Measurements from ENCODE around the gene RBKS. TPM values are rescaled to one million over a fixed set of nuclear protein-coding genes. Genes with fewer than 3 reads are reported as not detected.

Gene RBKS
- polyA plus RNA-seq, 1 of the 3 experiments (the other 2 are of a cell fraction), result 7.4 TPM

GRCh38 chr2:27921880-27922547 is 31.8 kb upstream of the RBKS start:
- no peak for DNase-seq
- peaks cover 12% of the 10 kb centered on the region for H3F3A ChIP-seq (replicated peaks; ENCODE audit: insufficient read depth)
- no peak overlapping the region for H3K4me3 ChIP-seq (ENCODE audit: low read depth in 2 of 2, low read length in 1 of 2)
- no peak overlapping the region for H2AFZ ChIP-seq (ENCODE audit: low read depth)
- no peaks in the 10 kb centered on the region for H3K27me3 ChIP-seq (ENCODE audit: insufficient read depth)
- no peaks in the 10 kb centered on the region for H3K9me2 ChIP-seq
- CTCF ChIA-PET, result no interaction called here
- H3K4me2 ChIP-seq, result no peak overlapping the region
- H3K36me3 ChIP-seq (replicated peaks in 1 of 2; ENCODE audit: control insufficient read depth in 1 of 2, insufficient read depth in 2 of 2, low read length in 1 of 2), result peaks cover 0 to 2% of the 10 kb centered on the region in 2 experiments
- 82% methylated on average over 6 of the region's 6 CpGs for WGBS (ENCODE audit: low lambda C conversion rate)
- no peaks in the 10 kb centered on the region for H4K20me1 ChIP-seq (ENCODE audit: insufficient read depth)
- no peaks in the 10 kb centered on the region for H3K79me2 ChIP-seq (ENCODE audit: insufficient read depth)
- H3K9me3 ChIP-seq, result no peaks in the 10 kb centered on the region
- no peak overlapping the region for H3K27ac ChIP-seq (ENCODE audit: low read depth in 2 of 2, low read length in 1 of 2)
- no peak overlapping the region for H3K9ac ChIP-seq
- TF ChIP-seq RXRA (IDR thresholded peaks at IDR 0.05; ENCODE audit: borderline replicate concordance, low read depth) (no peak), JUND (IDR thresholded peaks at IDR 0.05) (no peak), TEAD4 (IDR thresholded peaks at IDR 0.05; ENCODE audit: borderline replicate concordance, insufficient read depth) (no peak)
- H3K4me1 ChIP-seq (ENCODE audit: control insufficient read depth in 1 of 2, insufficient read depth in 2 of 2, low read depth in 1 of 2, low read length in 1 of 2), result peaks cover 11 to 12% of the 10 kb centered on the region in 2 experiments; a peak in 3 of 4 replicates
- POLR2A ChIA-PET, result no interaction called here

GRCh38 chr2:27921424-27921823 is 31.2 kb upstream of the RBKS start:
- TF ChIP-seq FOXJ3 (CRISPR knock-in tag; IDR thresholded peaks at IDR 0.05), result no peak
- no peak for TF ChIP-seq MAX (IDR thresholded peaks at IDR 0.05; ENCODE audit: low read depth)
- no peak for TF ChIP-seq MXI1 (IDR thresholded peaks at IDR 0.05; ENCODE audit: low read depth, low read length)
- no peak for TF ChIP-seq PBX3 (IDR thresholded peaks at IDR 0.05)
- no peak for TF ChIP-seq CHD2 (IDR thresholded peaks at IDR 0.05; ENCODE audit: low read length, partially characterized antibody)
- TF ChIP-seq REST (IDR thresholded peaks at IDR 0.05; ENCODE audit: low read depth, low read length), result no peak
- TF ChIP-seq RFX5 (IDR thresholded peaks at IDR 0.05; ENCODE audit: low read length), result no peak
- TF ChIP-seq GABPA (IDR thresholded peaks at IDR 0.05; ENCODE audit: low read depth), result no peak
- no peak for TF ChIP-seq TCF12 (IDR thresholded peaks at IDR 0.05)
- no peak for TF ChIP-seq SMC3 (IDR thresholded peaks at IDR 0.05; ENCODE audit: low read depth, low read length)
- no peak for TF ChIP-seq NFIC (IDR thresholded peaks at IDR 0.05; ENCODE audit: borderline replicate concordance)
- no peak overlapping the region for H2AFZ ChIP-seq (ENCODE audit: low read depth)
- 96% methylated on average over 2 of the region's 2 CpGs for WGBS (ENCODE audit: low lambda C conversion rate)
- no peak overlapping the region for H3K4me2 ChIP-seq
- peaks cover 11 to 12% of the 10 kb centered on the region in 2 experiments; a peak in 3 of 4 replicates for H3K4me1 ChIP-seq (ENCODE audit: control insufficient read depth in 1 of 2, insufficient read depth in 2 of 2, low read depth in 1 of 2, low read length in 1 of 2)
- no peaks in the 10 kb centered on the region for H3K79me2 ChIP-seq (ENCODE audit: insufficient read depth)
- H3K4me3 ChIP-seq (ENCODE audit: low read depth in 2 of 2, low read length in 1 of 2), result no peak overlapping the region
- peaks cover 0 to under 1% of the 10 kb centered on the region in 2 experiments for H3K36me3 ChIP-seq (replicated peaks in 1 of 2; ENCODE audit: control insufficient read depth in 1 of 2, insufficient read depth in 2 of 2, low read length in 1 of 2)
- H3K27ac ChIP-seq (ENCODE audit: low read depth in 2 of 2, low read length in 1 of 2), result no peak overlapping the region
- no peaks in the 10 kb centered on the region for H3K9me3 ChIP-seq
- H3K9me2 ChIP-seq, result no peaks in the 10 kb centered on the region
- no peaks in the 10 kb centered on the region for H3K27me3 ChIP-seq (ENCODE audit: insufficient read depth)
- POLR2A ChIA-PET, result no interaction called here
- peaks cover 12% of the 10 kb centered on the region for H3F3A ChIP-seq (replicated peaks; ENCODE audit: insufficient read depth)
- CTCF ChIA-PET, result interaction anchor here (1.2 kb wide), 1 partner anchor 217 kb away, joined by 3 read pairs; no protein-coding TSS in a partner anchor
- H3K9ac ChIP-seq, result no peak overlapping the region
- DNase-seq, result no peak
- no peaks in the 10 kb centered on the region for H4K20me1 ChIP-seq (ENCODE audit: insufficient read depth)

Data from SK-N-SH (cell line).